GM10248 (cell line): ENCODE measurements around the gene INSM2.

Experiments
- CTCF ChIA-PET: fragments of 300-600 bp; sonication (Branson Sonifier 250); formaldehyde crosslinking; extraction: SDS; loops from one replicate; lab custom pipeline; 2021; ENCODE audit warnings: antibody characterized with exemption; lab: Yijun Ruan, JAX
- POLR2A ChIA-PET: fragments of 350-650 bp; sonication (Branson Sonifier 250); formaldehyde crosslinking; extraction: SDS; loops from one replicate; lab custom pipeline; 2020; ENCODE audit warnings: antibody characterized with exemption; lab: Yijun Ruan, JAX
- DNase-seq: peaks from one replicate; pipeline ENCODE4 v3.0.0; 2012; ENCODE audit errors: extremely low spot score
- CTCF ChIP-seq: IDR thresholded peaks from 2 replicates; pipeline ENCODE4 v1.5.1; 2012; ENCODE audit warnings: mild to moderate bottlenecking, low read depth; ENCODE audit errors: extremely low read depth, missing control alignments, control extremely low read depth

INSM2 gene

GRCh38 chr14:35556548-35556947, 22.6 kb downstream of the INSM2 start:
- no peak for TF ChIP-seq CTCF
- CTCF ChIA-PET: interaction anchor here (1.2 kb wide), 1 partner anchor 33 kb away, joined by 3 read pairs; no protein-coding TSS in a partner anchor
- POLR2A ChIA-PET: no interaction called here
- DNase-seq: no peak

DNA sequence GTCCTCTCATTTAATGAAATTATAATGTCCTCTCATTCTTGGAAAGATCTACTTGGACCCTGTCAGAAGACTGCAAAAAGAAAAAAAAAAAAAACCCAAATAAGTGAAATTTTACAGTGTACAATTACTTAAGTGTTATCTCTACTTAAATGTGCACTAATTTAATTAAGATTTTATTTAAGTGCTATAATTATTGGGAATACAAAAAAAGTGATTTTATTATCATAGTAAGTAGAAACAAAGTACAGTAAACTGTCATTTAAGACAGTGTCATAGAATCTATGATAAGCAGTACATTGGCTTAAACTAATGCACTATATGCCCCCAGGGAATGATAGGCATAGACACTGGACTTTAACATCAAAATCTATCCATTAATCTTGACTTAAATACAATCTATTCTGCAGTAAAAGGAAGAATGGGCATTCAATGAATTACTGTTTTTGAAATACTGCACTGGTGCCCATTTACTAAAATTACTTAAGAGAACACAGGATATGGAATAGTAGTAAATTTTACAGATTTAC, 23.3 kb downstream of the INSM2 start:
- DNase-seq: no peak
- ChIA-PET POLR2A (no interaction called here), CTCF (no interaction called here)
- no peak for TF ChIP-seq CTCF

DNA sequence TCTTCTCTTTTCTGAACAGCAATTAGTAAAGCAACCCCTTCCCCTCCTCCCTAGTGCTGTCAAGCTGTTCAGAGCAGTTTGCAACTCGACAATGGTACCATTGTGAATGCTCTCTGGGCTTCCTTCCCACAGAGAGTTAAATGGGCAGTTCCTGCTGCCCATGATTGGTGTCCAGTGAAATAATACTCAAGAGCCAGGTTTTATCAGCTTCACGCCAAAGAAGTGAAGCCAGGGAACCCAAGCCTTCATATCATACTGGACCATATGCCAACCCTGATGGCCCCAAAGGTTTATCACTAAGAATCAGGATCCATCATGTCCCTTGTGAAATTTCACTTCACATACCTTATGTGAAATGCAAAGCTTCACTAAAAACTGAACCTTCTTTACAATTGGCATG, 24.7 kb downstream of the INSM2 start:
- TF ChIP-seq CTCF: no peak
- CTCF ChIA-PET: interaction anchor here (1.0 kb wide), 1 partner anchor 10 kb away, joined by 4 read pairs; no protein-coding TSS in a partner anchor
- POLR2A ChIA-PET: no interaction called here
- no peak for DNase-seq

GRCh38 chr14:35565871-35566464, 32.0 kb downstream of the INSM2 start:
- POLR2A ChIA-PET: no interaction called here
- TF ChIP-seq CTCF: no peak
- CTCF ChIA-PET: interaction anchor here (0.8 kb wide), 1 partner anchor 28 kb away, joined by 3 read pairs; no protein-coding TSS in a partner anchor
- no peak for DNase-seq

- ChIA-PET CTCF (interaction anchor here (1.1 kb wide), 1 partner anchor 53 kb away, joined by 3 read pairs; no protein-coding TSS in a partner anchor), POLR2A (no interaction called here)
- DNase-seq: peak; percentile 15
- no peak for TF ChIP-seq CTCF
These were observed 37.6 kb downstream of the INSM2 start for GRCh38 chr14:35571598-35571997.

- ChIA-PET POLR2A (no interaction called here), CTCF (interaction anchor here (0.7 to 1.3 kb wide), 3 partner anchors 31 to 156 kb away, joined by 3 read pairs; no protein-coding TSS in a partner anchor)
- TF ChIP-seq CTCF: no peak
- no peak for DNase-seq
These were observed 39.9 kb downstream of the INSM2 start for GRCh38 chr14:35573911-35574310.

DNA sequence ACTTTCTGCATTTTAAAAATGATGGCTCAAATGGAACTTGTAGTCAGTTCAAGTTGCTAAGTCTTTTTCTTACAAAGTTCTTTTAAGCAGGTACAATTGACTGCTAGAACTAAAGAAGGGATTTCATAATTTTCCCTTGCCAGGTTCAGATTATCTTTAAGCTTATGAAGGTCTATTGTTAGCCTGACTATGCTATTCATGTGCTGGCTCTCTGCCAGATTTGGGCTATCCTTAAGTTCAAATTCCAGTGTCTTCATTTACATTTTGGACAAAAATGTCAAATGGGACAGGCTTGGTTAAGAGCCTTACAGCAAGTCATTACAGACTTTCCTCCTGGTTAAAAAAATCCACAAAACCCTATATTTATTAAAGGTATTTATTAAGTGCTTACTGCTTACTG, 42.3 kb downstream of the INSM2 start:
- TF ChIP-seq CTCF: no peak
- CTCF ChIA-PET: no interaction called here
- no peak for DNase-seq
- POLR2A ChIA-PET: no interaction called here
